Suprapubic skin (tissue), 4 donors: ENCODE measurements around the gene SYTL4.

Experiments used
- EP300 ChIP-seq: sonication (generic); formaldehyde crosslinking; IDR thresholded peaks from one replicate; pipeline ENCODE4 v1.6.1; 2017; ENCODE audit warnings: antibody characterized with exemption
- POLR2A ChIP-seq, 2 donors: fragments of 450-650 bp; IDR thresholded peaks; one replicate each; pipeline ENCODE4 v1.6.1; 2017; ENCODE audit warnings: antibody characterized with exemption in 2 of 2, mild to moderate bottlenecking in 2 of 2, moderate library complexity in 2 of 2
- POLR2AphosphoS5 ChIP-seq, 3 donors: sonication (generic); formaldehyde crosslinking; IDR thresholded peaks; one replicate each; pipeline ENCODE4 v1.6.1; 2017; ENCODE audit warnings: antibody characterized with exemption in 3 of 3
- TF ChIP-seq, protein P1 (sequence below), 2 donors: fragments of 200-600 bp in 1 of 2; fragments of 450-650 bp in 1 of 2; sonication (generic) in 1 of 2; IDR thresholded peaks; one replicate each; pipeline ENCODE4 v1.5.1; 2016 to 2019; ENCODE audit warnings: antibody characterized with exemption in 2 of 2, mild to moderate bottlenecking in 1 of 2, moderate library complexity in 1 of 2

DNA sequence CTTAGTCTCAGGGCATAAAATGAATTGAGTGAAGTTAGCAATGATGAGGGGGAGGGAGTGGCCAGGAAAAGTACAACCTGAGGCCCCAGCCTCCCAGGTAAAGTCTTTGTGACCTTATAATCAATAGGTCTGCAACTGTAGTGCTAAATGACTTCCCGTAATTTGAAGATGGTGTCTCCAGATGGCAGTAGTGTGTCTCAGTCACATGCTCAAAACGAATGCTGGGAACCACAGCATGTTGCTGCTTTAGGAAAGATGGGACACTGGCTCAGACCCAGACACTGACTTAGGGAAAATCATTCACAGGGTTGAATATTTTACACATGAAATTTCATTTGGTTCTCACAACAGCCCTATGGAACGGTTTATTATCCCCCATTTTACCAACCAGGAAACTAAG, 77.7 kb downstream of the SYTL4 start:
- TF ChIP-seq EP300, result no peak
- no peak for TF ChIP-seq POLR2AphosphoS5 (IDR thresholded peaks at IDR 0.05)
- TF ChIP-seq, protein P1, sequence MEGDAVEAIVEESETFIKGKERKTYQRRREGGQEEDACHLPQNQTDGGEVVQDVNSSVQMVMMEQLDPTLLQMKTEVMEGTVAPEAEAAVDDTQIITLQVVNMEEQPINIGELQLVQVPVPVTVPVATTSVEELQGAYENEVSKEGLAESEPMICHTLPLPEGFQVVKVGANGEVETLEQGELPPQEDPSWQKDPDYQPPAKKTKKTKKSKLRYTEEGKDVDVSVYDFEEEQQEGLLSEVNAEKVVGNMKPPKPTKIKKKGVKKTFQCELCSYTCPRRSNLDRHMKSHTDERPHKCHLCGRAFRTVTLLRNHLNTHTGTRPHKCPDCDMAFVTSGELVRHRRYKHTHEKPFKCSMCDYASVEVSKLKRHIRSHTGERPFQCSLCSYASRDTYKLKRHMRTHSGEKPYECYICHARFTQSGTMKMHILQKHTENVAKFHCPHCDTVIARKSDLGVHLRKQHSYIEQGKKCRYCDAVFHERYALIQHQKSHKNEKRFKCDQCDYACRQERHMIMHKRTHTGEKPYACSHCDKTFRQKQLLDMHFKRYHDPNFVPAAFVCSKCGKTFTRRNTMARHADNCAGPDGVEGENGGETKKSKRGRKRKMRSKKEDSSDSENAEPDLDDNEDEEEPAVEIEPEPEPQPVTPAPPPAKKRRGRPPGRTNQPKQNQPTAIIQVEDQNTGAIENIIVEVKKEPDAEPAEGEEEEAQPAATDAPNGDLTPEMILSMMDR (IDR thresholded peaks at IDR 0.05), result no peak
- TF ChIP-seq POLR2A (IDR thresholded peaks at IDR 0.05), result no peak
